GM15510 (cell line): Measurements from ENCODE around the gene C4BPA.

Experiments used
- POLR2A ChIP-seq: IDR thresholded peaks from 3 replicates; pipeline ENCODE4 v1.6.1; 2011; ENCODE audit warnings: borderline replicate concordance; ENCODE audit not compliant: insufficient read length; ENCODE audit errors: extremely low read depth

Gene C4BPA

GRCh38 chr1:207088161-207088560, 15.9 kb upstream of the C4BPA start:
- no peak for TF ChIP-seq POLR2A

DNA sequence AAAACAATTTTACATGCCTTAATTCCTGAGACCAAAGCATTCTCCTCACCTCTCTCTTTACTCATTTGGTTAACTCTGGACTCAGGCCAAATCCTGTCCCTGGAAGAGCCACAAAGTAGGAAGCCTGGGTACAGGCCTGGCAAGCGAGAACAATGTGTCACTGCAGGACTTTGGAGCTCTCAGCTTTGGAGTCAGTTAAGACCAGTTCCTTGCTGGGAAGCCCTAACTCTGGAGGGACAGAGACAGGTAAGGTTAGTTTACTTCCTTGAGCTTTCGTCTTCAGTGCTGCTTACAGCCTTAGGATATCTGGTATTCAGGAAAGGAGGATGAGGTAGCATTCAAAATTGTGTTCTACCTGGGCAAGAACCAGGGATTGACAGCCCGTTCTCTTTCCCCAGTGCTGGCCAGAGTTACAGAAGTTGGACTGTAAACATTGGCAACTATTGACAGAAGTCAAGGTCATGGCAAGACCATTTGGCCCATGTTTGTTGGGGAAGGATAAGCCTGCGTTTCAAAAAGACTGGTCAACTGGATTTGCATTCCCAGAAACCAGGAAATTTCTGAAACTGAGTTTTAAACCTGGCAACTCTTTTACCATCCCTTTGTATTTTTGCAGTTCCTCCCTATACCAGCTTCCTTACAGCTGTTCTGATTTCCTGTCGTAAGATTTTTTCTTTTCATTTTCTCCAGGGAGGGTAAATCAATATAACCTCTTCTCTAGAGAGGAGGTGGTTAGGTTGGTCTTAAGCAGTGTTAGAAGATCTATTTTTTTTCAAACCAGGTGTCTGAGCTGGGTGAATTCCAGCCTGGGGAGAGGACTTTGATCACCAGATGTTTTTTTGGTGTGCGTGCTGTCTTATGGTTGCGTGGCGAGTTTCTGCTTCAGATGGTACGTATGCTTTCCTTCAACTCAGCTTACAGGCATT, 15.1 kb upstream of the C4BPA start, which contains the start of gene C4BPB:
Gene C4BPB (plus strand): TSS at position 160 of the 926 bp plus-strand sequence. CDS start 672 bp downstream, at position 832.
- no peak for TF ChIP-seq POLR2A

- TF ChIP-seq POLR2A: no peak
These were observed 14.2 kb upstream of the C4BPA start for GRCh38 chr1:207089627-207090355.

GRCh38 chr1:207091200-207091908, 12.7 kb upstream of the C4BPA start:
- no peak for TF ChIP-seq POLR2A

DNA sequence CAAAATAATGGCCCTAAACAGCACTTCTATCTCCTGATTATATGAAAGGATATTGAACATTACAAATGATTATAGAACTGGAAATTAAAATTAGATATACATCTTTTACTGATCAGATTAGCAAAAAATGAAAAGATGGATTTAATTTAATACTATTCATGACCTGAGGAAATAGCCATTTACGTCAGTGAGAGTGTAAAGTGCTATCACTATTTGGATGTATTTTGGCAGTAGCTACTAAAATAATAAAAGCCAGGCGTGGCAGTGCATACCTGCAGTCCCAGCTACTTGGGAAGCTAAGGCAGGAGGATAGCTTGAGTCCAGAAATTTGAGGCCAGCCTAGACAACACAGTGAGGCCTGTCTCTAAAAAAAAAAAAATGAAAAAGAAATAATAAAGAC, 10.1 kb upstream of the C4BPA start:
- no peak for TF ChIP-seq POLR2A

DNA sequence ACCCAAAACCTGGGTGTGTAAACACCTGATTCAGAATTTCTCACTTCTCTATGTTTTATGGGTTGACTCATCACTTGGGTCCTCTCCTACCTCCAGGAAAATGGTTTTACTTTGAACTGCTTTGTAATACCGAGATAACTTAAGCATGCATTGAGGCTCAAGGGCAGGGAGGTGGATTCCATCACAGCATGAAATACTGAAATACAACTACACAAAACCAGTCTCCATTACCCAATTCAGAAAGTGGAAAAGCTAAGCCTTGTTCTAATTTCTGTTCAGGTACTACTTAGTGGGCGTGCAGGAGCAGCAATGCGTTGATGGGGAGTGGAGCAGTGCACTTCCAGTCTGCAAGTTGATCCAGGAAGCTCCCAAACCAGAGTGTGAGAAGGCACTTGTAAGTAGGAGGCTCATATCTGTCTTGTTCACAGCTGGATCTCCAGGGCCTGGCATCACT, 6.1 kb upstream of the C4BPA start:
- TF ChIP-seq POLR2A: no peak

DNA sequence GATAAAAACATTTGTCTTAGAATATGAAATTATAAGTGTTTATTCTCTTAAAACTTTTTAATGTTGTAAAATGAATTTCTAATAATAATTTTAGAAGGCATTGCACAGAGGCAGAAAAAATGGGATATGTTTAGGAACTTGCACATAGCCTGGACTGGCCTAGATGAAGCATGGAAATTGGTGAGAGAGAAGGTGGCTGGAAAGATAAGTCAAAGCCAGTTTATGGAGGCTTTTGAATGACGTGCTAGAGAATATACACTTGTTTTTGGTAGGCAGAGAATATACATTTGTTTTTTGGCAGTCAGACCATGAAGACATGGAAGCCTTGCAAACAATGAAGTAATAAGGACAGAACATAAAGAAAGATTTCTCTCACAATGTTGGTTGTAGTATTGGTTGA, 2.3 kb upstream of the C4BPA start:
- TF ChIP-seq POLR2A: no peak

- TF ChIP-seq POLR2A: no peak
These were observed 1.9 kb upstream of the C4BPA start for GRCh38 chr1:207102146-207102545.

- TF ChIP-seq POLR2A: no peak
These were observed 1.4 kb upstream of the C4BPA start for GRCh38 chr1:207102659-207103058.

- TF ChIP-seq POLR2A: no peak
These were observed 5.0 kb downstream of the C4BPA start for GRCh38 chr1:207109004-207109403.

DNA sequence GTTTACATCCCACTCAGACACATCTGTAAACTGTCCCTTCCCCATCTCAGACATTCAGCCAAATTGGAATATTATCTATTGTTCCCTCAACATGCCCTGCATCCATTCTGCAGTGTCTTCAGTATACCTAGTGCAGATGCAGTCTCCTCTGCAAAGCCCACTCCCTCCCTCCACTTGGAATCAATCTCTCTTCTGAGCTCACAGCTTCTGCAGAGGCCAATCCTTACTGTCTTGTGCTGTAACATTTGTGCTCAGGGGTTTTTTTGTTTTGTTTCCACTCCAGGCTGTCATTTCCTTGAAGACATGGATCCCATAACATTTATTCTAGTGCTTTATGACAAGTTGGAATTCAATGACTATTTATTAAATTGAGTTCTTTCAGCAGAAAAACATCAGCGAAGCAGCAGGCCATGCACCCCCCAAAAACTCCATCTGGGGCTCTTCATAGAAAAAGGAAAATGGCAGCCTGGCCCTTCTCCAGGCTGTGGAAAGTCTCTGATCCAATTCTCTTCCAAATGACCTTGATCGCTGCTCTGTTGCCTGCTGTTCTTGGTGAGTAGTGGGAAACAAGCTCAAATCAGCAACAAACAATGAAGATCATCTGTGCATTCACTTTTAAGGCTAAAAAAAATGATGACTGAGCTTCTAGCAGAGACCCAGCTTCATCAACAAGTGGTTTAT, 8.7 kb downstream of the C4BPA start:
- TF ChIP-seq POLR2A: no peak

- TF ChIP-seq POLR2A: no peak
These were observed 11.2 kb downstream of the C4BPA start for GRCh38 chr1:207115269-207115668.

- TF ChIP-seq POLR2A: no peak
These were observed 20.4 kb downstream of the C4BPA start for GRCh38 chr1:207124389-207124788.

GRCh38 chr1:207128336-207128921, 24.4 kb downstream of the C4BPA start:
- TF ChIP-seq POLR2A: no peak
